Measurements from ENCODE around the gene CLNK.

The CLNK gene

DNA sequence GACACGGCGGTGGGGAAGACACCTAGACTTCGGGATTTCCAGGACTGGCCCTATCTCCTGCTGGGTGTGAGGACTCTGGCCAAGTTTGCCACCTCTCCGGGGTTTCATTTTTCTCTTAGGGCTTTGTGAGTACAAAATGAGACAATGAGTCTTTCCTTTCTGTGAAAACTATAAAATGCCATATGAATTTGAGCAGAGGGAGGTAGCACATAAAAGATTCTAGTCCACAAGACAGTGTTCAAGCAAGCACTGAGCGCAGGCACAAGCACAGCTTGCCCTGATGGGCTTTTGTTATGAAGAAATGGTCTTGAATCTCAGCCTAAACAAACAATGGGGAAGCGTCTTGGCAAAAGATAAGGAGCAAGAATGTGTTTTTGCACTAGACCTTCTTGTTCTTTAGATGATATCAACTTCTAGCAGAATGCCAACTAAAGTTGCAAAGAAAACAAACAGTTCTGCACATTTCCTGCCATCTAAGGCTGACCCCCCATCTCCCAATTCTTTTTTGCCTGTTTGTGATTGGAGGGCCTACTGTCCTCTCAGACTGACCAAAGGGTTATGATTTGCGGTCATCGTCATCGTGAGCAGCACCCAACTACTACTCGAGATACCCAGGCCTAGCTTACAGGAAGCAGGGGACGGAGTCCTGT, 154.3 kb downstream of the CLNK start:
- Histone ChIP-seq H3K4me2 (no peak overlapping the region), H3K9me3 (replicated peaks in 1 of 11) (no peaks in the 10 kb centered on the region), H3K36me3 (no peaks in the 10 kb centered on the region), H3K27ac (no peak overlapping the region), H3K4me3 (no peak overlapping the region), H3K4me1 (no peaks in the 10 kb centered on the region), H4K20me1 (no peaks in the 10 kb centered on the region), H3K27me3 (no peaks in the 10 kb centered on the region), H3K9ac (no peak overlapping the region)
- no peak for TF ChIP-seq Cebpa-rat (IDR thresholded peaks at IDR 0.05)

DNA sequence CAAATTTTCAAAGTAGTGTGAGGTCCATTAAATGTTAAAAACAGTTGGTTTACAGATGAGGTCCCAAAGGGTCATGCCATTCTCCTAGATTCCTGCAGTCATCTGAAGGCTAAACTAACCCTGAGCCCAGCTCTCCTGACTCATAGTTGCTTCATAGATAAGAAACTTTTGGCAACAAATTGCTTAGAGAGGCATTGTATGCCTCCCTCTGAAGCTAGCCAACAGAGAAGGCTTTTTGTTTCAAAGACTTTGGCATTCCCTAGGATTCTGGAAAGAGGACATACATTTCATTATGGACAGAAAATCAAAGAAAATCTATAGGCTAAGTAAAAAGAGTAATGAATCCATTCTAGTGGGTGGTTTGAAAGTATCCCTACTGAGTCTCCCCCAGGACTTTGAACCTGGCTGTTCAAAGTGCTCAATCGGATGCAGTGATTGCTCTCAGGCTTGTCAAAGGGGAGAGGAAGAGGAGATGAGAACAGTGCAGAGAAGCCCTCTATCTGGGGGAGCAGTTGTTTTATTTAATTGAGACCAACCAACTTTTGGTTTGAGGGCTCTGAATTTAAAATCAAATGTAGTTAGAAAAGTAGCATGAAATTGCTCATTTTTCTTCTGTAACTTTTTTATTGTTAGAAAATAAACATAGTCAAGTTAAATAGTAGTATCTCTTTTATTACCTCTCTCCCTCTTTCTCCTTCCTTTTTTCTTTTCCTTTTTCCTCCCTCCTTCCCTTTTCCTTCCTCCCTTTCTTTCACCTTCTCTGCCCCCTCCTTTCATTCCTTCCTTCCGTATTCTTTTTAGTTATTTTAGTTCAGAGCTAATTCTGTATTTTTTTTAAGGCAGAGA, 155.1 kb downstream of the CLNK start:
- Histone ChIP-seq H3K4me1 (no peaks in the 10 kb centered on the region), H3K4me3 (no peak overlapping the region), H3K9ac (no peak overlapping the region), H4K20me1 (no peaks in the 10 kb centered on the region), H3K36me3 (no peaks in the 10 kb centered on the region), H3K27ac (no peak overlapping the region), H3K9me3 (replicated peaks in 1 of 11) (no peaks in the 10 kb centered on the region; a peak in 1 of 22 replicates), H3K4me2 (no peak overlapping the region), H3K27me3 (no peaks in the 10 kb centered on the region)
- no peak for TF ChIP-seq Cebpa-rat (IDR thresholded peaks at IDR 0.05)

DNA sequence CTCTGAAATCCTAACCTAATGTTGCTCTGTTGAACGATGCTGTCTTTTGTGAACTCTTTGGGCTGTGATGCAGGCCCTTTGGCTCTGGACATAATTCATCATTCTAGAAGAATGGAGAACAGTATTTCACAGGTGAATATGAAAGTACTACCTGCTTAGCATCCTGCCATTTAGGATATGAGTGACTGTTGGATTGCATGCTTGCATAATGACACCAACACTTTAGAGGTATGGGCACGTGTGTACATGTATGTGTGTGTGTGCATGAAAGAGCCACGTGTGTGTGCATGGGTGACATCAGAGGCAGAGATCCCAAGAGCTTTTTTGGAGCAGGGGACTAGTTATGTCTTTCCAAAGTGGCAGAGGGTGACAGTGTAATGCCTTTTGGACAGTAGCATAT, 157.1 kb downstream of the CLNK start:
- no peak overlapping the region for H3K9ac ChIP-seq
- no peaks in the 10 kb centered on the region for H3K4me1 ChIP-seq
- no peak overlapping the region for H3K4me3 ChIP-seq
- H3K9me3 ChIP-seq (replicated peaks in 1 of 11), result no peaks in the 10 kb centered on the region; a peak in 1 of 22 replicates
- H3K36me3 ChIP-seq, result no peaks in the 10 kb centered on the region
- no peak overlapping the region for H3K4me2 ChIP-seq
- no peak overlapping the region for H3K27ac ChIP-seq
- no peaks in the 10 kb centered on the region for H3K27me3 ChIP-seq
- H4K20me1 ChIP-seq, result no peaks in the 10 kb centered on the region
- TF ChIP-seq Cebpa-rat (IDR thresholded peaks at IDR 0.05), result no peak

DNA sequence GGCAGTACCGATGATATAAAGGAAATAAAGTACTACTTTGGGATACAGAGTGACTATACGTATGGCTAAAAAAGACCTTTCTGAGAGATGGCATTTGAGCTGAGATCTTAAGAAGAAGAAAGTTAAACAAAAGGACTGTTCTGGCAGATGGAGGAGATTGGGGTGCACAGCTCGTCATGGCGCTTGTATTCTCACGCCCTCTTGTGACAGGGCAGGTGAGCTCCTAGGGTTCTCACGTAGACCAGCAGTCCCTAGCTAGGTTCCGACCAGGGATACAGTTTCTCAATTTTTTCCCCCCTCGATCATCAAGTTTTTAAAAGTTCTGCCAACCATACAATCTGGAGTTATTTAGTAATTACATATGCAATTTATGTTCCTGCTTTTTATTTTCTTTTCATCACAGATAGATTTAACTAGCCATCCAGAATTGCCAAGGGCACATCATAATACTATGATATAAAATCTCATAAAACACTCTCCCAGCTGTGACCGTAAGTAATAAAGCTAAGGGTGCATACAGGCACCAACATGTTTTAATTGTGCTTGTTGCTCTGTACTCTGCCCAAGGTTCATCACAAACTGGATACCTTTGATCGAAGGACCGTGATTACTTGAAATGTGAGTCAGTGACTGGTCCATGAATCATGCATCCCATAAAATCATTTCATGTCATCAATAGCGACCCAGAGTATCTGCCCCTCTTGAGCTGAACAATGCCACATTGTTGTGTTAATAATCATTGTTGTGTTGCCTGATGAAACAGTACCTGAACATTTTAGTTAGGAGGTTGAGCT, 157.9 kb downstream of the CLNK start:
- H3K4me2 ChIP-seq, result no peak overlapping the region
- H3K27me3 ChIP-seq, result no peaks in the 10 kb centered on the region
- H3K27ac ChIP-seq, result no peak overlapping the region
- no peak overlapping the region for H3K9ac ChIP-seq
- TF ChIP-seq Cebpa-rat (IDR thresholded peaks at IDR 0.05), result no peak
- H3K4me1 ChIP-seq, result no peaks in the 10 kb centered on the region
- no peaks in the 10 kb centered on the region; a peak in 1 of 22 replicates for H3K9me3 ChIP-seq (replicated peaks in 1 of 11)
- no peaks in the 10 kb centered on the region for H3K36me3 ChIP-seq
- no peaks in the 10 kb centered on the region for H4K20me1 ChIP-seq
- no peak overlapping the region for H3K4me3 ChIP-seq

DNA sequence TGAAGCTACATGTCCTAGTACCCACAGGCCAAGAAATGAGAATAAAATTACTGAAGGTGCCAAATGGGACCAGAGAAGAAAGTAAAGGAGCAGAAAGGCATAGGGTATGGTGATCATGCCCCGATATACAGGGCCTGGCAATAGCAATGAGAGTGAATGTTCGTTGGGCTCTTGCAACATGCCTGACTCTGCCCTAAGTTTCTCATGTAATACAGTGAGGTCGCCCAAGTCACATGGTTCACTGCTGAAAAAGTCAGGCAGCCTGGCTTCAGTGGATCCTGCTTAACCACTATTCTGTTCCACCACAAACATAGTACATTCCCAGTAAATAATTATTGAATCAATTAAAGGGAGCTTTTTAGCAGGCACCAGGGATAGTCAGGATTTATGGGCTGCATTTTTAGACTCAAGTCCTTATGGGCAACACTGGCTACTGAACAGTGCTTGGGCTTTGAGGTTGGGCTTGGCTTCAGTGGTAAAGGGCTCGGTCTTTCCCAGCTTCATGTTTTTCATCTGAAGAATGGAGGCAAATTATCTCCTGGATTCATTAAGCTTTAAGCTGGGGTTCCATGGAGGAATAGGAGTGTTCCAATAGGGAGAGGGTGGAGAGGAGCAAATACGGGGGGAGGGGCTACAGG, 160.3 kb downstream of the CLNK start:
- H3K27me3 ChIP-seq, result no peaks in the 10 kb centered on the region
- no peaks in the 10 kb centered on the region; a peak in 1 of 22 replicates for H3K9me3 ChIP-seq (replicated peaks in 1 of 11)
- peaks cover 0 to under 1% (median 0%) of the 10 kb centered on the region in 10 experiments; a peak in 1 of 20 replicates for H3K4me1 ChIP-seq
- no peak overlapping the region for H3K4me3 ChIP-seq
- no peak overlapping the region for H3K4me2 ChIP-seq
- no peak overlapping the region for H3K9ac ChIP-seq
- H3K27ac ChIP-seq, result no peak overlapping the region
- no peak for TF ChIP-seq Cebpa-rat (IDR thresholded peaks at IDR 0.05)
- H4K20me1 ChIP-seq, result no peaks in the 10 kb centered on the region
- no peaks in the 10 kb centered on the region for H3K36me3 ChIP-seq

DNA sequence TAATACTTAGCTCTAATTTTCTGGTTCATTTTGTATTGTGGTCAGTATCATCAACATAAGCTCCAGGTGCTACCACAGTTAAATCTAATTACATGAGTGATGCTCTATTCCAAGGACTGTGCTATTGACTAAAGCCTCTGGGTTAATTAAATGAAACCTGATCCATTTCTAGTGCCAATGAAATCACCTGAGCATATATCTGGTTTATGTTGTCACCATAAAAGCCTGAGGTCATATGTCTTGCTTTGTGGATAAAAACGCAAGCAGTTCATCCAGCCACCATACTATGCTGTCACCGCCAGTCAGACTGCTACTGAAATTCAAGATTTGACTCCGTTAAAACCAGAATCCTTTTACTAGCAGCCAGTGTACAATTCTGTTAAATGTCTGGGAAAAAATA, 163.1 kb downstream of the CLNK start:
- no peaks in the 10 kb centered on the region for H3K36me3 ChIP-seq
- no peaks in the 10 kb centered on the region for H4K20me1 ChIP-seq
- no peak overlapping the region for H3K4me3 ChIP-seq
- H3K9me3 ChIP-seq (replicated peaks in 1 of 11), result no peaks in the 10 kb centered on the region; a peak in 1 of 22 replicates
- no peak overlapping the region for H3K27ac ChIP-seq
- no peak overlapping the region for H3K9ac ChIP-seq
- H3K4me1 ChIP-seq, result peaks cover 0 to 8% (median 2%) of the 10 kb centered on the region in 10 experiments; a peak in 3 of 20 replicates
- no peaks in the 10 kb centered on the region for H3K27me3 ChIP-seq
- no peak overlapping the region for H3K4me2 ChIP-seq
- TF ChIP-seq Cebpa-rat (IDR thresholded peaks at IDR 0.05), result no peak

DNA sequence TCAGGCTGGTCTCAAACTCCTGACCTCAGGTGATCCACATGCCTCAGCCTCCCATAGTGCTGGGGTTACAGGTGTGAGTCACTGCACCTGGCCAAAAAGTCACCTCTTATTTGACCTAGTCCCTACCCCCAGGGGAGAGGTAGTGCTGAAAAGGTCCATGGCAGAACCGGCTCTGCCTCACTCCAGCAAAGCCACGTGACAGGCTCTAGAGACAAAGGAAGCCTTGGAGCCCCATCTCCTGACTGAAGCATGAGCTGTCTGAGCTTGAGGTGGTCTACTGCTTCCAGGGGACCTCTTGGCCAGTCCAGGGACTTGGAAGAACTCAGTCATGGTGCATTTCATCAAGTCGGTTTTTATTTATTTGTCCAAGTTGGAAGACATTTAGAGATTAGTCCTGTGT, 174.8 kb downstream of the CLNK start:
- TF ChIP-seq Cebpa-rat (IDR thresholded peaks at IDR 0.05), result no peak
- no peak overlapping the region for H3K4me2 ChIP-seq
- H3K9me3 ChIP-seq (replicated peaks in 1 of 11), result peaks cover 23 to 36% (median 29%) of the 10 kb centered on the region in 11 experiments
- H3K4me1 ChIP-seq, result no peaks in the 10 kb centered on the region
- H4K20me1 ChIP-seq, result no peaks in the 10 kb centered on the region
- H3K36me3 ChIP-seq, result no peaks in the 10 kb centered on the region
- no peak overlapping the region for H3K9ac ChIP-seq
- H3K4me3 ChIP-seq, result no peak overlapping the region
- no peak overlapping the region for H3K27ac ChIP-seq
- H3K27me3 ChIP-seq, result no peaks in the 10 kb centered on the region

DNA sequence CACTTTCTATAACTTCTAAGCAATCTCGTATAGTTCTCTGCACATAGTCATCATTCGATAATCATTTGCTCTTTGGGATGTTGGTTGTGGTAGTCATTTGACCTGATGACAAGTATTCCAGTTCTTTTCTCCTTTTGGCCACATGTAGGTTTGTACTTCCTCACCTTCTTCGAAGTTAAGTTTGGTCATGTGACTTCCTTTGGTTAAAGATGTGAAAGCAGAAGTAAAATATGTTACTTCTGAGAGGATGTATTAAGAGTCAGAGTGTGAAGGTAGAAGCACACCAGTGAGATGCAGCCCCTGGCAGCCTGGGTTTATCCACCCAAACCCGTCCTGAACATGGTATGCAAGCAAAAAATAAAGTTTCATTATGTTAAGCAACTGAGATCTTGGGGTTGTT, 178.5 kb downstream of the CLNK start:
- no peak overlapping the region for H3K4me2 ChIP-seq
- H3K36me3 ChIP-seq, result no peaks in the 10 kb centered on the region
- no peaks in the 10 kb centered on the region for H3K27me3 ChIP-seq
- no peak overlapping the region for H3K27ac ChIP-seq
- H3K4me3 ChIP-seq, result no peak overlapping the region
- H4K20me1 ChIP-seq, result no peaks in the 10 kb centered on the region
- H3K9me3 ChIP-seq (replicated peaks in 1 of 11), result peaks cover 30 to 47% (median 36%) of the 10 kb centered on the region in 11 experiments
- no peak for TF ChIP-seq Cebpa-rat (IDR thresholded peaks at IDR 0.05)
- H3K4me1 ChIP-seq, result no peaks in the 10 kb centered on the region
- no peak overlapping the region for H3K9ac ChIP-seq

Data from BLaER1 treated with 17β-estradiol and CSF1 and Interleukin-3, amounts not matched to agents 10 nM and 100 nM (cell line).